HFFc6 (cell line): Measurements from ENCODE around the gene PFKP. TPM values are rescaled to one million over a fixed set of nuclear protein-coding genes. Genes with fewer than 3 reads are reported as not detected.
"Not testable (repeated sequence)": the region's sequence is repeated elsewhere in the genome, so short reads cannot be mapped to it uniquely, and the experiment has no call there.

Experiments used
- DNase-seq: peaks from one replicate; pipeline ENCODE4 v3.0.0-alpha.2; 2018
- H3K27ac Mint-ChIP-seq: 2 replicates; pipeline ENCODE4 v1.8.0; 2020; ENCODE audit warnings: mild to moderate bottlenecking, mixed read lengths
- H3K27me3 Mint-ChIP-seq: 2 replicates; pipeline ENCODE4 v1.8.0; 2021; ENCODE audit warnings: mild to moderate bottlenecking, moderate library complexity, mixed read lengths; ENCODE audit not compliant: insufficient read depth
- H3K36me3 Mint-ChIP-seq: 2 replicates; pipeline ENCODE4 v1.8.0; 2021; ENCODE audit warnings: low read depth, mixed read lengths
- H3K4me1 Mint-ChIP-seq: 2 replicates; pipeline ENCODE4 v1.8.0; 2020; ENCODE audit warnings: low read depth, mixed read lengths
- H3K4me3 Mint-ChIP-seq: 2 replicates; pipeline ENCODE4 v1.8.0; 2020; ENCODE audit warnings: mild to moderate bottlenecking, moderate library complexity, mixed read lengths
- H3K9me3 Mint-ChIP-seq: 2 replicates; pipeline ENCODE4 v1.8.0; 2020; ENCODE audit warnings: mild to moderate bottlenecking, mixed read lengths
- total RNA-seq, 6 experiments: library from RNA; stranded (reverse); fragmentation: NEBNext Ultra II Directional; extraction: Animal tissue kit (Norgen Biotek cat#: 25700); gene quantifications; 2 replicates in 1 of 6; 3 replicates in 5 of 6; pipeline ENCODE4 v1.2.3, GENCODE V29; 2021
- TF ChIP-seq, protein P1 (sequence below): fragments of 200-600 bp; sonication (generic); IDR thresholded peaks from 2 replicates; pipeline ENCODE4 v1.5.0; 2021; ENCODE audit warnings: antibody characterized with exemption, mild to moderate bottlenecking

Gene PFKP
- total RNA-seq, 6 experiments from 2014 or later = 131 to 173 (median 161) TPM

DNA sequence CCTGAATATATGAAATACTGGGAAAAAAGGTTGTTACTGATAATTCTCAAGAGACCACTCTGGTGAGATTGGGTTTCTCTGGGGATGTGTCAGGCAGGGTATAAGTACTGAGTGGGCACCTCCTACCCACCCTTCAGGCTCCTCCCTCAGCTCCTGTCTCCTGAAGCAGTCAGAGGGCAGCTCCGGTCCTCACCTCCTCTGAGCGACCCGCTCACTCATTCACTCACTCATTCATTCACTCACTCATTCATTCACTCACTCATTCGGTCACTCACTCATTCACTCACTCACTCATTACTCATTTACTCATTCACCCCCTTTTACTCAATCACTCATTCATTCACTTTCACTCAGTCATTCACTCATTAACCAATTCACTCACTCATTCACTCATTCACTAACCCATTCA is 6.9 kb upstream of the PFKP start:
- Mint-ChIP-seq H3K27me3 (peaks cover 1% of the 10 kb centered on the region), H3K4me3 (no peak overlapping the region)
- TF ChIP-seq, protein P1, sequence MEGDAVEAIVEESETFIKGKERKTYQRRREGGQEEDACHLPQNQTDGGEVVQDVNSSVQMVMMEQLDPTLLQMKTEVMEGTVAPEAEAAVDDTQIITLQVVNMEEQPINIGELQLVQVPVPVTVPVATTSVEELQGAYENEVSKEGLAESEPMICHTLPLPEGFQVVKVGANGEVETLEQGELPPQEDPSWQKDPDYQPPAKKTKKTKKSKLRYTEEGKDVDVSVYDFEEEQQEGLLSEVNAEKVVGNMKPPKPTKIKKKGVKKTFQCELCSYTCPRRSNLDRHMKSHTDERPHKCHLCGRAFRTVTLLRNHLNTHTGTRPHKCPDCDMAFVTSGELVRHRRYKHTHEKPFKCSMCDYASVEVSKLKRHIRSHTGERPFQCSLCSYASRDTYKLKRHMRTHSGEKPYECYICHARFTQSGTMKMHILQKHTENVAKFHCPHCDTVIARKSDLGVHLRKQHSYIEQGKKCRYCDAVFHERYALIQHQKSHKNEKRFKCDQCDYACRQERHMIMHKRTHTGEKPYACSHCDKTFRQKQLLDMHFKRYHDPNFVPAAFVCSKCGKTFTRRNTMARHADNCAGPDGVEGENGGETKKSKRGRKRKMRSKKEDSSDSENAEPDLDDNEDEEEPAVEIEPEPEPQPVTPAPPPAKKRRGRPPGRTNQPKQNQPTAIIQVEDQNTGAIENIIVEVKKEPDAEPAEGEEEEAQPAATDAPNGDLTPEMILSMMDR = no peak

DNA sequence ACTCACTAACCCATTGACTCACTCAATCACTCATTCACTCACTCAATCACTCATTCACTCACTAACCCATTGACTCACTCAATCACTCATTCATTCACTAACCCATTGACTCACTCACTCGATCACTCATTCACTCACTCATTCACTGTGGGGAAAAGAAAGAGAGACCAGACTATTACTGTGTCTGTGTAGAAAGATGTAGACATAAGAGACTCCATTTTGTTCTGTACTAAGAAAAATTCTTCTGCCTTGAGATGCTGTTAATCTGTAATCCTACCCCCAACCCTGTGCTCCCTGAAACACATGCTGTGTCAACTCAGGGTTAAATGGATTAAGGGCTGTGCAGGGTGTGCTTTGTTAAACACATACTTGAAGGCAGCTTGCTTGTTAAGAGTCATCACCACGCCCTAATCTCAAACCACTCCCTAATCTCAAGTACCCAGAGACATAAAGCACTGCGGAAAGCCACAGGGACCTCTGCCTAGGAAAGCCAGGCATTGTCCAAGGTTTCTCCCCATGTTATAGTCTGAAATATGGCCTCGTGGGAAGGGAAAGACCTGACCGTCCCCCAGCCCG is 5.9 kb upstream of the PFKP start:
- not testable (repeated sequence) for DNase-seq, H3K36me3 Mint-ChIP-seq, H3K4me1 Mint-ChIP-seq, H3K9me3 Mint-ChIP-seq, H3K27me3 Mint-ChIP-seq, H3K4me3 Mint-ChIP-seq, H3K27ac Mint-ChIP-seq

More for the DNA sequence above, 6.9 kb upstream of the PFKP start:
- H3K4me1 Mint-ChIP-seq = peaks cover 13% of the 10 kb centered on the region
- no peak overlapping the region for H3K27ac Mint-ChIP-seq
- no peaks in the 10 kb centered on the region for H3K9me3 Mint-ChIP-seq
- no peak for DNase-seq
- H3K36me3 Mint-ChIP-seq = no peaks in the 10 kb centered on the region

DNA sequence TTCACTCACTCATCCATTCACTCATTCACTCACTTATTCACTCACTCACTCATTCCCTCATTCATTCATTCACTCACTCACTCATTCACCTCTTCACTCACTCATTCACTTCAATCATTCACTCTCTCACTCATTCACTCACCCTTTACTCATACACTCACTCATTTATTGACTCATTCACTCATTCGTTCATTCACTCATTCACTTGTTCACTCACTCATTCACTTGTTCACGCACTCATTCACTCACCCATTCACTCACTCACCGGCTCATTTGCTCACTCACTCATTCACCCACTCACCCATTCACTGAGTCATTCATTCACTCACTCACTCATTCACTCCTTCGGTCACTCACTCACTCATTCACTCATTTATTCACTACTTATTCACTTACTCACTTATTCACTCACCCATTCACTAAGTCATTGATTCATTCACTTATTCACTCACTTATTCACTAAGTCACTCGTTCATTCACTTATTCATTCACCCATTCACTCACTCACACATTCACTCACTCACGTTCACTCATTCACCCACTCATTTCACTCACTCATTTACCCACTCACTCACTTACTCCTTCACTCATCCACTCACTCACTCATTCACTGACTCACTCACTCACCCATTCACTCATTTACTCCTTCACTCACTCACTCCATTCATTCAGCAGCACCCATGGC is 4.7 kb upstream of the PFKP start:
- no peaks in the 10 kb centered on the region; the same call in 1 of the 2 replicates for H3K27me3 Mint-ChIP-seq
- H3K36me3 Mint-ChIP-seq = no peaks in the 10 kb centered on the region
- H3K27ac Mint-ChIP-seq = no peak overlapping the region
- no peaks in the 10 kb centered on the region for H3K9me3 Mint-ChIP-seq
- TF ChIP-seq, protein P1 = no peak
- no peak for DNase-seq
- H3K4me3 Mint-ChIP-seq = no peak overlapping the region
- H3K4me1 Mint-ChIP-seq = no peaks in the 10 kb centered on the region

DNA sequence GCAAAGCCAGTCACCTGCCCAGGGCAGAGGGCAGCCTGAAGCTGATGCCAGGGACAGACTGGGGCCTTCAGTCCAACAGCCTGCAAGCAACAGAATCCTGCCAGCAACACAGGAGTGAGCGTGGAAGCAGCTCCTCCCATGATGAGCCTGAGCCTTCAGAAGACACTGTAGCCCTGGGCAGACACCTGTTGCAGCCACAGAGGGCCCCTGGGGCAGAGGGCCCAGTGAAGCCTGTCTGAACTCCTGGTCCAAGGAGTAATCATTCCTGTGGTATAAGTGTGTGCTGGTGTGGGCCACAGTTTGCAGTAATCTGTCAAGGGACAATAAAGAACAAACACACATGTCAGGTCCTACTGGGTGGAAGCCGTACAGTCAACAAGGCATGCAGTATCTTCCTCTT is 2.9 kb upstream of the PFKP start:
- H3K36me3 Mint-ChIP-seq = peaks cover 4% of the 10 kb centered on the region
- no peak overlapping the region for H3K4me3 Mint-ChIP-seq
- no peaks in the 10 kb centered on the region for H3K27me3 Mint-ChIP-seq
- DNase-seq = no peak
- H3K27ac Mint-ChIP-seq = no peak overlapping the region
- TF ChIP-seq, protein P1 = no peak
- H3K4me1 Mint-ChIP-seq = peaks cover 4% of the 10 kb centered on the region
- H3K9me3 Mint-ChIP-seq = no peaks in the 10 kb centered on the region

DNA sequence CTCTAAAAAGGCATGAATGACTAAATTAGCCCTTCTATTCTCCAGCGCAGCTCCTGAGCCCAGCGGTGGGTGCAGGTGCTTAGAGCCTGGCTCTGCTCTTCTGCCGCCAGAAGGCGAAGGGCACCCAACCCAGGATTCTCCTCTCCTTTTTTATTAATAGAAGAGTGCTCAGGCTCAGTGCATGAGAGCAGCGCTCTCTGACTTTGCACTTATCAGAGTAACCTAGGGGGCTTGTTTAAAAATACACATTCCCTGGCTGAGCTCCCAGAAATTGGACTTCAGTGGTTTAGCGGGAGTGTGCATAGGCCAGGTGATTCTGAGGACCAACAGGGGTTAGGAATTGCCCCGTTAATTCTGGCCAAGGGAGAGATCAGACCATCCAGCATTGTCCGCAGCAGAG is 1.7 kb upstream of the PFKP start:
- H3K27ac Mint-ChIP-seq = no peak overlapping the region; the same call in 1 of the 2 replicates
- no peaks in the 10 kb centered on the region for H3K27me3 Mint-ChIP-seq
- peaks cover 16% of the 10 kb centered on the region for H3K4me1 Mint-ChIP-seq
- DNase-seq = no peak
- peaks cover 15% of the 10 kb centered on the region for H3K36me3 Mint-ChIP-seq
- no peaks in the 10 kb centered on the region for H3K9me3 Mint-ChIP-seq
- TF ChIP-seq, protein P1 = no peak
- no peak overlapping the region; the same call in 1 of the 2 replicates for H3K4me3 Mint-ChIP-seq

DNA sequence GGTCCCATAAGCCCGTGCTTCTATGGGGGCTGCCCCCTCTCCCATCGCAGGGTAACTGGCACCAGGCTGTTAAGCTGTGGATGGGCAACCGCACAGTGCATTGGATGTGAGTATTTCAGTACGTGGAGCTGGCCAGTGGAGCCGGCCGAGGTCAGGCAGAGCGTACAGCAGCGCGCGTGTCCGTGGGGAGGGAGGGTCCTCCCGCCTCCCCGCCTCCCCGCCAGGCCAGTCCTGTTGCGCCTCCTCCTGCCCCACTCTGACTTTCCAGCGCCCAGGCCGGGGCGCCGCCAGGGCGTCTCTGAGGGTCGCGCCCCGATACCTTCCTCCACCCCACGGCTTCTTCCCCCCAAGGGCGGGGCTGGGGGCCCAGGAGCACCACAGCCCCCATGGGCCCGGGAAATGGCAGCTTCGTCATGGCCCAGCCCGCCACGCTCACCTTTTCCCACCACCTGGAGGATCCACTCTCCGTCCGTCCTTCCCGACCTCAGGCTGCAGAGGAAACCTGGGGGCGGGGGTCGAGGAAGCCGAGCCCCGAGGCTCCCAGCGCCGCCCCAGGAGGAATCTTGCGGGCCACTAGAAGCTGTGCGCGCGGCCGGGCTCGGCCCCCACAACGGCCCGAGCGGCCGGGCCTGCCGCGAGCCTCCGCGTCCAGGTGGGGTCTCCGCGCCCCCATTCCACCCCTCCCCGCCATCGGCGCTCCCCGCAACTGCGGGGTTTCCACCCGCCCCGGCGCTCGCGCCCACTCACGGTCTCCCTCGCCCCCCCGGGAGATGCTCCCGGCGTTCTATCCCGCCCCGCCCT is 831 bp upstream of the PFKP start:
- Mint-ChIP-seq H3K27ac (no peak overlapping the region), H3K9me3 (no peaks in the 10 kb centered on the region), H3K27me3 (no peaks in the 10 kb centered on the region), H3K36me3 (peaks cover 20% of the 10 kb centered on the region), H3K4me3 (peak overlapping the region; percentile 56), H3K4me1 (peaks cover 25% of the 10 kb centered on the region)
- DNase-seq = no peak
- TF ChIP-seq, protein P1 = no peak
